Fibroblast of pulmonary artery (primary cell): ENCODE data around the gene DAZAP1.

Experiments used
- DNase-seq: peaks from one replicate; pipeline ENCODE4 v3.0.0-alpha.2; 2010; ENCODE audit warnings: low read depth
- H3K4me3 ChIP-seq: replicated peaks from 2 replicates; pipeline ENCODE4 v1.5.1; 2011; ENCODE audit warnings: low read depth, mild to moderate bottlenecking, control low read depth, low read length, moderate library complexity
- CTCF ChIP-seq: IDR thresholded peaks from 2 replicates; pipeline ENCODE4 v1.5.1; 2011; ENCODE audit warnings: mild to moderate bottlenecking, control low read depth, low read length, inconsistent platforms; ENCODE audit errors: missing control alignments

The DAZAP1 gene

GRCh38 chr19:1441677-1442438 lies 34.5 kb downstream of the DAZAP1 start:
- H3K4me3 ChIP-seq, result no peak overlapping the region
- no peak for DNase-seq
- no peak for TF ChIP-seq CTCF

GRCh38 chr19:1445185-1445931 lies 38.0 kb downstream of the DAZAP1 start:
- TF ChIP-seq CTCF, result peak; percentile 37
- H3K4me3 ChIP-seq, result peak overlapping the region; percentile 25
- DNase-seq, result peak; percentile 47

GRCh38 chr19:1445932-1446712 lies 38.7 kb downstream of the DAZAP1 start:
- no peak for DNase-seq
- peak overlapping the region; percentile 14 for H3K4me3 ChIP-seq
- no peak for TF ChIP-seq CTCF

GRCh38 chr19:1446713-1447481 lies 39.5 kb downstream of the DAZAP1 start:
- no peak overlapping the region for H3K4me3 ChIP-seq
- DNase-seq, result no peak

GRCh38 chr19:1447504-1447903 lies 40.1 kb downstream of the DAZAP1 start:
- H3K4me3 ChIP-seq, result no peak overlapping the region
- no peak for TF ChIP-seq CTCF
- no peak for DNase-seq

More at GRCh38 chr19:1446713-1447481, 39.5 kb downstream of the DAZAP1 start:
- TF ChIP-seq CTCF, result no peak

GRCh38 chr19:1447944-1448343 lies 40.6 kb downstream of the DAZAP1 start:
- TF ChIP-seq CTCF, result no peak
- H3K4me3 ChIP-seq, result no peak overlapping the region
- DNase-seq, result no peak
